ENCODE results near the gene ASB12. TPM values are rescaled to one million over a fixed set of nuclear protein-coding genes. Genes with fewer than 3 reads are reported as not detected.

Gene ASB12
- total and polyA plus RNA-seq, 2 donors (not counting 1 experiment from before 2014, with no cell fraction given): 0.37 to 0.45 TPM

DNA sequence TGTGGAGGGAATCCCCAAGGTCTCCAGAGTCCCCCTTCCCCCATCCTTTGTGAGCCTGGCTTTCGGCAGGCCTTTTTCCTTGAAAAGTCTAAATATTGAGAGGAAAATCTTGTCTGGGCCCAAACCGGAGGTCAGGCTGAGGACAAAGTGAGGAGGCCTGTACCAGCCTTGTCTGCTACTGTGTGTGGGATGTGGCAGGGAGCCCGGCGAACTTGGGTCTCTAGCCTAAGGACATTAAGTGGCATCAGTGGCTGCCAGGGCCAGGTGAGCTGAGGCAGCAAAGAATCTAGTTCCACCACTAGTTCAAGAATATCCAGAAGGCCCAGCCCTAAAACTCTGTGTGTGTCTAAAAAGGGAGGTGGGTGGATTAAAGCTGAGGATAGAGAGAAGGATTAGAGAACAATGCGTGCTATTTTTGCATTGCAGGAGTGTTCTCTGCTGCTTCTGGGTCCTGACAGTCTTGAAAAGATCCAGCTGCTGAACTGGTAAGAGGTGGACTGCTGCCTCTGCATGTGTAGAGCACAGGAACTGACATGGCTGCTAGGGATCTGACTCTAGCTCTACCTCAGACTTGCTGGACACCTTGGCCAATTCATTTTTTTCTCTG is 23.7 kb downstream of the ASB12 start:
- peak overlapping the region; percentile 86 to 89 for H3K27ac ChIP-seq (ENCODE audit: low read length in 2 of 2)
- no peak for DNase-seq

More for the DNA sequence above, 23.7 kb downstream of the ASB12 start:
- H3K4me2 ChIP-seq (replicated peaks; ENCODE audit: low read depth, low read length, poor library complexity, severe bottlenecking): peak overlapping the region; percentile 80
- ChIA-PET CTCF (no interaction called here), POLR2A (interaction anchor here (1.4 kb wide), 1 partner anchor 452 kb away, joined by 5 read pairs; a partner anchor contains a TSS)
- H3K79me2 ChIP-seq (ENCODE audit: control insufficient read depth, insufficient read depth, low read length): no peaks in the 10 kb centered on the region
- TF ChIP-seq EZH2 (IDR thresholded peaks at IDR 0.05; ENCODE audit: borderline replicate concordance, insufficient read depth, low read depth, low read length, poor library complexity, severe bottlenecking): no peak
- TF ChIP-seq CTCF (IDR thresholded peaks at IDR 0.05): no peak
- H2AFZ ChIP-seq (ENCODE audit: insufficient read depth, low read depth, low read length, poor library complexity, severe bottlenecking): peak overlapping the region; percentile 83
- H3K9me3 ChIP-seq (ENCODE audit: control extremely low read depth in 1 of 3, control insufficient read depth in 2 of 3, insufficient read depth in 1 of 3, low read length in 2 of 3): no peaks in the 10 kb centered on the region
- Mint-ChIP-seq H3K27ac (peak overlapping the region; percentile 92), H3K27me3 (no peaks in the 10 kb centered on the region), H3K4me3 (peak overlapping the region; percentile 92), H3K4me1 (peaks cover 24% of the 10 kb centered on the region), H3K9me3 (ENCODE audit: insufficient read depth) (no peaks in the 10 kb centered on the region)
- peak overlapping the region; percentile 21 to 82 (median 78) for H3K4me3 ChIP-seq (ENCODE audit: control extremely low read depth in 1 of 5, extremely low read depth in 1 of 5, insufficient read depth in 1 of 5, low read depth in 2 of 5, low read length in 4 of 5)
- intact Hi-C loops (cut with micrococcal nuclease): loop anchor here (5.0 to 10.0 kb wide), 4 partner anchors 644 to 1201 kb away; partner anchors contain the start of genes ZC3H12B and ZC4H2
- no peak for ATAC-seq (ENCODE audit: low read depth)
- peak overlapping the region; percentile 77 for H3K9ac ChIP-seq (ENCODE audit: low read length)
- H3K4me1 ChIP-seq (ENCODE audit: control insufficient read depth in 2 of 2, insufficient read depth in 2 of 2, low read length in 2 of 2): peaks cover 3 to 19% of the 10 kb centered on the region in 2 donors
- 100% methylated on average over 1 of the region's 5 CpGs for WGBS (ENCODE audit: insufficient coverage)
- no peaks in the 10 kb centered on the region for H3K27me3 ChIP-seq (replicated peaks in 1 of 4; ENCODE audit: control extremely low read depth in 1 of 4, control insufficient read depth in 3 of 4, insufficient read depth in 4 of 4, low read length in 3 of 4)
- H3K36me3 ChIP-seq (replicated peaks in 1 of 2; ENCODE audit: control extremely low read depth in 1 of 2, control insufficient read depth in 1 of 2, extremely low read depth in 1 of 2, insufficient read depth in 2 of 2, low read length in 1 of 2): no peaks in the 10 kb centered on the region
- no peaks in the 10 kb centered on the region for H4K20me1 ChIP-seq (ENCODE audit: control insufficient read depth, insufficient read depth, low read length, poor library complexity, severe bottlenecking)

Data from B cell (primary cell).